Neuronal stem cell (in vitro differentiated cells): ENCODE measurements around the gene CBX2.

Source experiments
- DNase-seq: peaks from one replicate; pipeline ENCODE4 v3.0.0-alpha.2; 2013; ENCODE audit warnings: low spot score
- H2AFZ ChIP-seq: one replicate; pipeline ENCODE4 v1.6.1; 2013; ENCODE audit warnings: mild to moderate bottlenecking, low read length, inconsistent platforms
- H2AK5ac ChIP-seq: 2 replicates; pipeline ENCODE4 v1.6.1; 2013; ENCODE audit warnings: low read depth, mild to moderate bottlenecking, inconsistent platforms, low read length, moderate library complexity, mixed read lengths
- H2BK120ac ChIP-seq: 2 replicates; pipeline ENCODE4 v1.6.1; 2013; ENCODE audit warnings: low read depth, mild to moderate bottlenecking, inconsistent platforms, low read length, moderate library complexity, mixed read lengths
- H2BK12ac ChIP-seq: one replicate; pipeline ENCODE4 v1.6.1; 2013; ENCODE audit warnings: low read length, inconsistent platforms
- H2BK15ac ChIP-seq: 2 replicates; pipeline ENCODE4 v1.6.1; 2013; ENCODE audit warnings: mild to moderate bottlenecking, low read length, inconsistent platforms, mixed read lengths
- H2BK5ac ChIP-seq: one replicate; pipeline ENCODE4 v1.6.1; 2013; ENCODE audit warnings: inconsistent platforms, mild to moderate bottlenecking, low read length, moderate library complexity
- H3K14ac ChIP-seq: one replicate; pipeline ENCODE4 v1.6.1; 2013; ENCODE audit warnings: low read length, inconsistent platforms
- H3K18ac ChIP-seq: 2 replicates; pipeline ENCODE4 v1.6.1; 2013; ENCODE audit warnings: low read length, inconsistent platforms
- H3K23ac ChIP-seq: 2 replicates; pipeline ENCODE4 v1.6.1; 2013; ENCODE audit warnings: low read depth, mild to moderate bottlenecking, mixed read lengths, low read length, inconsistent platforms; ENCODE audit not compliant: poor library complexity
- H3K27ac ChIP-seq: replicated peaks from 3 replicates; pipeline ENCODE4 v1.5.1; 2013; ENCODE audit warnings: low read length, inconsistent platforms
- H3K27me3 ChIP-seq, 3 experiments: 2 replicates each; pipeline ENCODE4 v1.6.1; 2013; ENCODE audit warnings: low read length in 3 of 3, mild to moderate bottlenecking in 2 of 3, inconsistent platforms in 1 of 3, low read depth in 1 of 3, mixed read lengths in 1 of 3, moderate library complexity in 1 of 3; ENCODE audit not compliant: control insufficient read depth in 3 of 3, insufficient read depth in 3 of 3
- H3K36me3 ChIP-seq, 2 donors: replicated peaks in 1 of 2; 2 replicates each; pipeline ENCODE4 v1.6.1; 2013; ENCODE audit warnings: low read length in 2 of 2; ENCODE audit not compliant: control insufficient read depth in 2 of 2, insufficient read depth in 2 of 2
- H3K4ac ChIP-seq: 2 replicates; pipeline ENCODE4 v1.6.1; 2013; ENCODE audit warnings: inconsistent platforms, mild to moderate bottlenecking, low read length, moderate library complexity
- H3K4me1 ChIP-seq, 2 donors: 1 replicate in 1 of 2; 2 replicates in 1 of 2; pipeline ENCODE4 v1.6.1; 2013; ENCODE audit warnings: low read length in 2 of 2, low read depth in 1 of 2; ENCODE audit not compliant: control insufficient read depth in 2 of 2, insufficient read depth in 1 of 2
- H3K4me2 ChIP-seq: one replicate; pipeline ENCODE4 v1.6.1; 2013; ENCODE audit warnings: mild to moderate bottlenecking, low read length, inconsistent platforms; ENCODE audit not compliant: insufficient read depth, poor library complexity, severe bottlenecking
- H3K4me3 ChIP-seq, 2 donors: 2 replicates each; pipeline ENCODE4 v1.5.1; 2013; ENCODE audit warnings: low read length in 2 of 2, mild to moderate bottlenecking in 2 of 2, inconsistent platforms in 1 of 2, moderate library complexity in 1 of 2
- H3K79me1 ChIP-seq: one replicate; pipeline ENCODE4 v1.6.1; 2013; ENCODE audit warnings: low read depth, mild to moderate bottlenecking, inconsistent platforms, low read length, moderate library complexity
- H3K9ac ChIP-seq: one replicate; pipeline ENCODE4 v1.6.1; 2013; ENCODE audit warnings: mild to moderate bottlenecking, low read depth, low read length, inconsistent platforms; ENCODE audit not compliant: poor library complexity
- H3K9me3 ChIP-seq, 2 donors: replicated peaks in 1 of 2; 2 replicates each; pipeline versions ENCODE3 to v1.6.1; 2013; ENCODE audit warnings: low read length in 2 of 2, mild to moderate bottlenecking in 2 of 2, inconsistent platforms in 1 of 2, low read depth in 1 of 2, mixed read lengths in 1 of 2, moderate library complexity in 1 of 2; ENCODE audit not compliant: control insufficient read depth in 2 of 2, insufficient read depth in 1 of 2
- H4K8ac ChIP-seq: one replicate; pipeline ENCODE4 v1.6.1; 2013; ENCODE audit warnings: low read depth, mild to moderate bottlenecking, inconsistent platforms, low read length, moderate library complexity
- H4K91ac ChIP-seq: one replicate; pipeline ENCODE4 v1.6.1; 2013; ENCODE audit warnings: low read length, low read depth, mild to moderate bottlenecking, inconsistent platforms; ENCODE audit not compliant: poor library complexity
- WGBS, 2 donors: extraction: QIAGEN DNeasy Blood & Tissue Kit; methylation state at CpG; one replicate each; pipeline ENCODE4 v1.1.7; 2013; ENCODE audit warnings: missing lambda C conversion rate in 2 of 2, mixed read lengths in 1 of 2; ENCODE audit not compliant: insufficient read length in 2 of 2, insufficient replicate concordance in 1 of 2; ENCODE audit errors: extremely low coverage in 2 of 2; 5-methylcytosine and 5-hydroxymethylcytosine counted together

Gene CBX2

GRCh38 chr17:79814974-79815835, 37.3 kb downstream of the CBX2 start:
- Histone ChIP-seq H3K23ac (peak overlapping the region; percentile 90), H3K14ac (peak overlapping the region; percentile 92), H3K18ac (peak overlapping the region; percentile 97), H3K27me3 (peaks cover 53 to 88% (median 73%) of the 10 kb centered on the region in 3 experiments), H3K4me1 (peaks cover 24 to 25% of the 10 kb centered on the region in 2 donors), H3K9ac (peak overlapping the region; percentile 72), H3K4me3 (peak overlapping the region in 1 of 2 donors; percentile 50), H2AK5ac (peak overlapping the region; percentile 99), H3K4ac (no peak overlapping the region), H3K27ac (no peak overlapping the region), H2BK15ac (peak overlapping the region; percentile 99), H2AFZ (no peak overlapping the region), H2BK5ac (peak overlapping the region; percentile 85), H4K8ac (no peak overlapping the region), H2BK12ac (peak overlapping the region; percentile 67), H3K79me1 (no peaks in the 10 kb centered on the region), H3K36me3 (no peaks in the 10 kb centered on the region), H2BK120ac (peak overlapping the region; percentile 95), H3K9me3 (peaks cover 3 to 6% of the 10 kb centered on the region in 2 donors), H4K91ac (no peak overlapping the region), H3K4me2 (peak overlapping the region; percentile 60)
- no peak for DNase-seq
- WGBS, 2 donors = no CpG with 5 or more reads among the region's 96 CpGs

DNA sequence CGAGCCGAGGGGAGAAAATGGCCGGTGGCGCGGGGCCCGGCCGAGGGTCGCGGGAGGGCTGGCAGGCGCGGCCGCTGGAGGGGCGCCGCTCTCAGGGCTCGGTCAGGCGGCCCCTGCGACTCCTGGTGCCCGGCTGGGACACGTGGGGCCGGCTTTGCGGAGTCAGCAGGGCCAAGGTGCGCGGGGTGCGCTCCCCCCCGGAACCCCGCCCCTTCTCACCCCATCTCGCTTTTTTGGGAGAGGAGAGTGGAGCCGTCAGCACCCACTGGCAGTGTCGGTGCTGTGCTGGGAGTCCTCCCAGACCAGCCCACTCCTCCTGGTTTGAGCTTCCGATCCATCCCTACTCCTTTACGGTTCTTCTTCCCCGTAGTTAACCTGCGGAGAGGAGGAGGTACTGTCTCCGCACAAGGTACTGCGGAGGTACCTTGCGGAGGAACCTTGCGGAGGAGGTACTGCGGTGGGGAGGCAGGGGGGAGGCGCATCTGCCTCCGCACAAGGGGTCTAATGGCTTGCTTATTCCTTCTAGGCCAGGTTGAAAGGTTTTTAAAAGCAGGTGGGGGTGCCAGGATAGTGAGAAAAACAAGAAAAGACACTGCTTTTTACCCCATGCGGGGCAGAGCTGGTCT, 38.0 kb downstream of the CBX2 start:
- Histone ChIP-seq H3K4me1 (peaks cover 21 to 22% of the 10 kb centered on the region in 2 donors), H3K9me3 (peaks cover 3 to 6% of the 10 kb centered on the region in 2 donors), H4K8ac (no peak overlapping the region), H3K36me3 (no peaks in the 10 kb centered on the region), H3K14ac (peak overlapping the region; percentile 92), H3K4ac (no peak overlapping the region), H2BK120ac (peak overlapping the region; percentile 88), H3K27me3 (peaks cover 50 to 83% (median 79%) of the 10 kb centered on the region in 3 experiments), H2BK15ac (peak overlapping the region; percentile 99), H2AK5ac (peak overlapping the region; percentile 99), H4K91ac (no peak overlapping the region), H2AFZ (no peak overlapping the region), H2BK5ac (no peak overlapping the region), H3K18ac (peak overlapping the region; percentile 97), H2BK12ac (peak overlapping the region; percentile 1), H3K27ac (no peak overlapping the region), H3K9ac (peak overlapping the region; percentile 72), H3K4me3 (no peak overlapping the region), H3K23ac (peak overlapping the region; percentile 90), H3K4me2 (peak overlapping the region; percentile 60), H3K79me1 (no peaks in the 10 kb centered on the region)
- no peak for DNase-seq
- no CpG with 5 or more reads among the region's 41 CpGs for WGBS, 2 donors

DNA sequence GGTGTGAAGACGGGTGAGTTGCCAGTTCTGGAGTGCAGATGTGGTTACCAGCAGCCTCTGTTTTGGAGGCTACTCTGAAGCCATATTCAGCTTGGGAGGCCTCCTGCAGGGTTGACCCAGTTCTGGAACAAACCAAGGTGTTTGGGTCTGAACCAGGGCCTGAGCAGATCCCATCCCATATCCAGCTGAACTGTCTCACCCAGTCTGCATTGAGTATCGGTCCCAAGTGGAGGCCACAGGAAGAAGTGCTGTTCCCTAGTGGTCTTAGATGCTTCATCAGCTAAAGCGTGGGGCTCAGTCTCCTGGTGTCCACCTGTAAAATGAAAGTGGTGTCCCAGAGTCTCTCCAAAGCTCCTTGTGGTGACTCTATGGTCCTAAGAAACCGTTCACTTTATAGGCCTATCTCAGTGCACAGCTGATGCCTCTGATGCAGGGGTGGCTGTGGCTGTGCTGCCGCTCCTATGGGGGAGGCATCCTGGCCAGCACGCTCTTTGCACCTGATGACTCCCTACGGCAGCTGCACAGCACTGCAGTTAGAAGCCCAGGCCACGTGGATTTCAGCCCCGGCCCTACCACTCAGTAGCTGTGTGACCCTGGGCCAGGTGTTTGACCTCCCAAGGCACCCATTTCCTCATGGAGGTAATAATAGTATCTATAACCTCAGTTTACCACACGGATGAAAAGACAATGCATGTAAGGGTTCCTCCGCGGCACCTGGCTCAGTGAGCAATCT, 40.2 kb downstream of the CBX2 start:
- no peak overlapping the region for H3K4ac ChIP-seq
- peaks cover 3 to 6% of the 10 kb centered on the region in 2 donors for H3K9me3 ChIP-seq
- no peaks in the 10 kb centered on the region for H3K36me3 ChIP-seq
- no peak overlapping the region for H3K23ac ChIP-seq
- peaks cover 3 to 9% of the 10 kb centered on the region in 2 donors for H3K4me1 ChIP-seq
- no peak overlapping the region for H2BK15ac ChIP-seq
- no peak overlapping the region for H3K18ac ChIP-seq
- no peaks in the 10 kb centered on the region for H3K79me1 ChIP-seq
- H3K27me3 ChIP-seq = peaks cover 30 to 67% (median 62%) of the 10 kb centered on the region in 3 experiments
- no peak for DNase-seq
- H2AFZ ChIP-seq = no peak overlapping the region
- H2BK5ac ChIP-seq = no peak overlapping the region
- WGBS, 2 donors = no CpG with 5 or more reads among the region's 12 CpGs
- no peak overlapping the region for H2BK120ac ChIP-seq
- no peak overlapping the region for H2AK5ac ChIP-seq
- no peak overlapping the region for H3K4me2 ChIP-seq
- no peak overlapping the region for H4K91ac ChIP-seq
- no peak overlapping the region for H3K4me3 ChIP-seq
- H4K8ac ChIP-seq = no peak overlapping the region
- H3K14ac ChIP-seq = no peak overlapping the region
- H3K27ac ChIP-seq = no peak overlapping the region
- no peak overlapping the region for H2BK12ac ChIP-seq
- H3K9ac ChIP-seq = no peak overlapping the region
